ENCODE data around the gene OR14A2. TPM values are rescaled to one million over a fixed set of nuclear protein-coding genes. Genes with fewer than 3 reads are reported as not detected.
"Not testable (repeated sequence)": the region's sequence is repeated elsewhere in the genome, so short reads cannot be mapped to it uniquely, and the experiment has no call there.

The OR14A2 gene
- total RNA-seq, 1 donor from 2014 or later: not detected

- no peak for TF ChIP-seq CTCF (IDR thresholded peaks at IDR 0.05)
- H3K9me3 Mint-ChIP-seq (ENCODE audit: unreplicated experiment): peaks cover 10% of the 10 kb centered on the region
- no peaks in the 10 kb centered on the region for H3K27me3 Mint-ChIP-seq (ENCODE audit: unreplicated experiment)
- H3K4me1 Mint-ChIP-seq (ENCODE audit: unreplicated experiment): peaks cover 7% of the 10 kb centered on the region
- no peaks in the 10 kb centered on the region for H3K36me3 Mint-ChIP-seq (ENCODE audit: unreplicated experiment)
- no peak for DNase-seq (ENCODE audit: extremely low spot score, unreplicated experiment)
- H3K4me3 Mint-ChIP-seq (ENCODE audit: unreplicated experiment): no peak within 1 kb of the TSS
- H3K27ac Mint-ChIP-seq (ENCODE audit: unreplicated experiment): no peak within 1 kb of the TSS
Measured at GRCh38 chr1:247738315-247738714, 9.6 kb downstream of the OR14A2 start, which contains the start of gene OR14K1. Gene OR14K1, plus strand, starts transcription at chr1:247738615. Its CDS starts 0 bp downstream, at chr1:247738615.

- TF ChIP-seq CTCF (IDR thresholded peaks at IDR 0.05): no peak
- Mint-ChIP-seq H3K27me3 (ENCODE audit: unreplicated experiment) (no peaks in the 10 kb centered on the region), H3K4me3 (ENCODE audit: unreplicated experiment) (no peak overlapping the region), H3K27ac (ENCODE audit: unreplicated experiment) (no peak overlapping the region), H3K36me3 (ENCODE audit: unreplicated experiment) (no peaks in the 10 kb centered on the region), H3K9me3 (ENCODE audit: unreplicated experiment) (peaks cover 13% of the 10 kb centered on the region), H3K4me1 (ENCODE audit: unreplicated experiment) (no peaks in the 10 kb centered on the region)
- DNase-seq (ENCODE audit: extremely low spot score, unreplicated experiment): no peak
Measured at GRCh38 chr1:247721222-247721621, 26.7 kb downstream of the OR14A2 start.

- no peak for TF ChIP-seq CTCF (IDR thresholded peaks at IDR 0.05)
- Mint-ChIP-seq H3K27me3 (ENCODE audit: unreplicated experiment) (no peaks in the 10 kb centered on the region), H3K9me3 (ENCODE audit: unreplicated experiment) (peaks cover 9% of the 10 kb centered on the region), H3K27ac (ENCODE audit: unreplicated experiment) (no peak within 1 kb of the TSS), H3K4me1 (ENCODE audit: unreplicated experiment) (no peaks in the 10 kb centered on the region), H3K36me3 (ENCODE audit: unreplicated experiment) (no peaks in the 10 kb centered on the region), H3K4me3 (ENCODE audit: unreplicated experiment) (no peak within 1 kb of the TSS)
- DNase-seq (ENCODE audit: extremely low spot score, unreplicated experiment): no peak
Measured at GRCh38 chr1:247716546-247716945, 31.4 kb downstream of the OR14A2 start, which contains the start of gene OR6F1. Gene OR6F1, minus strand, starts transcription at chr1:247716646. Its CDS starts 3,891 bp downstream, at chr1:247712755.

GRCh38 chr1:247713753-247714152 is 34.2 kb downstream of the OR14A2 start:
- Mint-ChIP-seq H3K4me1 (ENCODE audit: unreplicated experiment) (no peaks in the 10 kb centered on the region), H3K4me3 (ENCODE audit: unreplicated experiment) (no peak overlapping the region), H3K27me3 (ENCODE audit: unreplicated experiment) (no peaks in the 10 kb centered on the region), H3K9me3 (ENCODE audit: unreplicated experiment) (peaks cover 8% of the 10 kb centered on the region), H3K27ac (ENCODE audit: unreplicated experiment) (no peak overlapping the region), H3K36me3 (ENCODE audit: unreplicated experiment) (no peaks in the 10 kb centered on the region)
- DNase-seq (ENCODE audit: extremely low spot score, unreplicated experiment): no peak
- no peak for TF ChIP-seq CTCF (IDR thresholded peaks at IDR 0.05)

GRCh38 chr1:247710681-247711080 is 37.3 kb downstream of the OR14A2 start:
- not testable (repeated sequence) for H3K27me3 Mint-ChIP-seq (ENCODE audit: unreplicated experiment); H3K4me1 Mint-ChIP-seq (ENCODE audit: unreplicated experiment); H3K36me3 Mint-ChIP-seq (ENCODE audit: unreplicated experiment); DNase-seq (ENCODE audit: extremely low spot score, unreplicated experiment); H3K27ac Mint-ChIP-seq (ENCODE audit: unreplicated experiment); H3K4me3 Mint-ChIP-seq (ENCODE audit: unreplicated experiment)
- peaks cover 15% of the 10 kb centered on the region for H3K9me3 Mint-ChIP-seq (ENCODE audit: unreplicated experiment)

GRCh38 chr1:247701338-247701737 is 46.6 kb downstream of the OR14A2 start:
- Mint-ChIP-seq H3K9me3 (ENCODE audit: unreplicated experiment) (peaks cover 11% of the 10 kb centered on the region), H3K27ac (ENCODE audit: unreplicated experiment) (no peak overlapping the region), H3K4me1 (ENCODE audit: unreplicated experiment) (no peaks in the 10 kb centered on the region), H3K27me3 (ENCODE audit: unreplicated experiment) (no peaks in the 10 kb centered on the region), H3K4me3 (ENCODE audit: unreplicated experiment) (no peak overlapping the region), H3K36me3 (ENCODE audit: unreplicated experiment) (no peaks in the 10 kb centered on the region)
- no peak for TF ChIP-seq CTCF (IDR thresholded peaks at IDR 0.05)
- DNase-seq (ENCODE audit: extremely low spot score, unreplicated experiment): no peak

Data from osteocyte (in vitro differentiated cells).